Stimulated activated CD8-positive, alpha-beta memory T cell treated with anti-CD3 and anti-CD28 coated beads, Interleukin-15, amount 100 ng/mL, for 1 hour (primary cell): ENCODE data around the gene ANTXR1.

Source experiments
- DNase-seq: peaks from one replicate; pipeline ENCODE4 v3.0.0-alpha.2; 2020; ENCODE audit warnings: low read depth

ANTXR1 gene

GRCh38 chr2:69034122-69034521 lies 21.1 kb downstream of the ANTXR1 start:
- no peak for DNase-seq

GRCh38 chr2:69034845-69035244 lies 21.9 kb downstream of the ANTXR1 start:
- no peak for DNase-seq

GRCh38 chr2:69036926-69037325 lies 23.9 kb downstream of the ANTXR1 start:
- no peak for DNase-seq

- DNase-seq: no peak
These were observed 28.2 kb downstream of the ANTXR1 start for GRCh38 chr2:69041214-69041613.

- no peak for DNase-seq
These were observed 30.9 kb downstream of the ANTXR1 start for GRCh38 chr2:69043736-69044400.

GRCh38 chr2:69046221-69046662 lies 33.3 kb downstream of the ANTXR1 start:
- no peak for DNase-seq

GRCh38 chr2:69047625-69048145 lies 34.7 kb downstream of the ANTXR1 start:
- no peak for DNase-seq

- no peak for DNase-seq
These were observed 37.8 kb downstream of the ANTXR1 start for GRCh38 chr2:69050802-69051201.

- DNase-seq: no peak
These were observed 40.5 kb downstream of the ANTXR1 start for GRCh38 chr2:69053416-69053965.

- no peak for DNase-seq
These were observed 41.5 kb downstream of the ANTXR1 start for GRCh38 chr2:69054431-69054830.

- no peak for DNase-seq
These were observed 42.9 kb downstream of the ANTXR1 start for GRCh38 chr2:69055688-69056470.

- DNase-seq: no peak
These were observed 44.7 kb downstream of the ANTXR1 start for GRCh38 chr2:69057660-69058059.

- no peak for DNase-seq
These were observed 46.8 kb downstream of the ANTXR1 start for GRCh38 chr2:69059731-69060290.

- DNase-seq: no peak
These were observed 48.0 kb downstream of the ANTXR1 start for GRCh38 chr2:69060938-69061501.

GRCh38 chr2:69061525-69061924 lies 48.5 kb downstream of the ANTXR1 start:
- DNase-seq: no peak

- DNase-seq: no peak
These were observed 49.5 kb downstream of the ANTXR1 start for GRCh38 chr2:69062307-69062962.

GRCh38 chr2:69065735-69066336 lies 52.9 kb downstream of the ANTXR1 start:
- no peak for DNase-seq

- DNase-seq: no peak
These were observed 54.1 kb downstream of the ANTXR1 start for GRCh38 chr2:69067026-69067630.

- DNase-seq: no peak
These were observed 54.9 kb downstream of the ANTXR1 start for GRCh38 chr2:69067866-69068265.

- no peak for DNase-seq
These were observed 58.0 kb downstream of the ANTXR1 start for GRCh38 chr2:69070969-69071368.
